IMR-90 (cell line): ENCODE measurements around the gene CAMTA1. TPM values are rescaled to one million over a fixed set of nuclear protein-coding genes. Genes with fewer than 3 reads are reported as not detected.

Source experiments
- ATAC-seq: fragments of 200-7000 bp; cut with Tn5 transposase; 2 replicates; pipeline ENCODE4 v1.9.1; 2020; ENCODE audit warnings: low read depth, mild to moderate bottlenecking, moderate library complexity
- BruUV-seq: library from RNA; stranded (reverse); fragments of 400-500 nt; replicated peaks from 2 replicates; lab custom pipeline; 2021; lab: Mats Ljungman, UMichigan
- CTCF ChIA-PET: fragments of 300-600 bp; formaldehyde crosslinking; extraction: SDS; loops from one replicate; lab custom pipeline; 2021; ENCODE audit warnings: antibody characterized with exemption; lab: Yijun Ruan, JAX
- POLR2A ChIA-PET: fragments of 300-600 bp; sonication (Branson Sonifier 250); formaldehyde crosslinking; loops from one replicate; lab custom pipeline; 2022; ENCODE audit warnings: antibody characterized with exemption; ENCODE audit not compliant: unreplicated experiment; lab: Charles Lee
- DNase-seq: peaks from one replicate; pipeline ENCODE4 v3.0.0; 2013
- H2AFZ ChIP-seq: replicated peaks from 2 replicates; pipeline ENCODE3; 2013; ENCODE audit warnings: low read length, mild to moderate bottlenecking; ENCODE audit not compliant: poor library complexity
- H2AK5ac ChIP-seq: 2 replicates; pipeline ENCODE4 v1.6.1; 2013; ENCODE audit warnings: low read depth, low read length, inconsistent platforms
- H2AK9ac ChIP-seq: replicated peaks from 2 replicates; pipeline ENCODE3; 2013; ENCODE audit warnings: mild to moderate bottlenecking, low read depth, low read length, moderate library complexity; ENCODE audit not compliant: poor library complexity
- H2BK120ac ChIP-seq: 2 replicates; pipeline ENCODE4 v1.6.1; 2013; ENCODE audit warnings: low read depth, low read length, inconsistent platforms
- H2BK15ac ChIP-seq: 3 replicates; pipeline ENCODE4 v1.6.1; 2013; ENCODE audit warnings: low read depth, low read length, inconsistent platforms
- H2BK20ac ChIP-seq: 2 replicates; pipeline ENCODE4 v1.6.1; 2013; ENCODE audit warnings: low read depth, mild to moderate bottlenecking, inconsistent platforms, low read length, moderate library complexity
- H2BK5ac ChIP-seq: 2 replicates; pipeline ENCODE4 v1.6.1; 2013; ENCODE audit warnings: mild to moderate bottlenecking, low read depth, low read length, inconsistent platforms; ENCODE audit not compliant: poor library complexity, severe bottlenecking
- H3K14ac ChIP-seq: replicated peaks from 2 replicates; pipeline ENCODE4 v1.6.1; 2013; ENCODE audit warnings: low read depth, low read length, inconsistent platforms
- H3K18ac ChIP-seq: 2 replicates; pipeline ENCODE4 v1.6.1; 2013; ENCODE audit warnings: low read depth, low read length, control low read depth
- H3K23ac ChIP-seq: 2 replicates; pipeline ENCODE4 v1.6.1; 2013; ENCODE audit warnings: low read depth, low read length, inconsistent platforms
- H3K27ac ChIP-seq: 2 replicates; pipeline ENCODE4 v1.5.1; 2013; ENCODE audit warnings: mild to moderate bottlenecking, control low read depth, low read length; ENCODE audit not compliant: insufficient read depth
- H3K27me3 ChIP-seq: 2 replicates; pipeline ENCODE4 v1.6.1; 2013; ENCODE audit warnings: low read length; ENCODE audit not compliant: control insufficient read depth, insufficient read depth
- H3K36me3 ChIP-seq: 2 replicates; pipeline ENCODE4 v1.6.1; 2013; ENCODE audit warnings: low read length, mixed read lengths; ENCODE audit not compliant: control insufficient read depth, insufficient read depth
- H3K4ac ChIP-seq: 2 replicates; pipeline ENCODE4 v1.6.1; 2013; ENCODE audit warnings: low read depth, low read length, inconsistent platforms
- H3K4me1 ChIP-seq: 2 replicates; pipeline ENCODE4 v1.6.1; 2013; ENCODE audit warnings: low read length, mixed read lengths; ENCODE audit not compliant: control insufficient read depth, insufficient read depth
- H3K4me2 ChIP-seq: 2 replicates; pipeline ENCODE4 v1.6.1; 2013; ENCODE audit warnings: low read depth, mild to moderate bottlenecking, control low read depth, low read length, moderate library complexity
- H3K4me3 ChIP-seq: 2 replicates; pipeline ENCODE4 v1.5.1; 2013; ENCODE audit warnings: low read depth, mild to moderate bottlenecking, control low read depth, low read length, moderate library complexity; ENCODE audit not compliant: insufficient read depth
- H3K56ac ChIP-seq: 2 replicates; pipeline ENCODE4 v1.6.1; 2013; ENCODE audit warnings: low read length, inconsistent platforms; ENCODE audit not compliant: insufficient read depth; ENCODE audit errors: extremely low read depth
- H3K79me1 ChIP-seq, 2 experiments: 2 replicates each; pipeline ENCODE4 v1.6.1; 2013; ENCODE audit warnings: low read length in 2 of 2, inconsistent platforms in 1 of 2, low read depth in 1 of 2
- H3K9ac ChIP-seq: 2 replicates; pipeline ENCODE4 v1.6.1; 2013; ENCODE audit warnings: low read depth, low read length, control low read depth
- H3K9me1 ChIP-seq: 2 replicates; pipeline ENCODE4 v1.6.1; 2013; ENCODE audit warnings: low read length, inconsistent platforms; ENCODE audit not compliant: insufficient read depth
- H3K9me3 ChIP-seq: 2 replicates; pipeline ENCODE4 v1.6.1; 2013; ENCODE audit warnings: low read length; ENCODE audit not compliant: control insufficient read depth, insufficient read depth
- H4K20me1 ChIP-seq: 2 replicates; pipeline ENCODE4 v1.6.1; 2013; ENCODE audit warnings: low read length, inconsistent platforms; ENCODE audit not compliant: insufficient read depth
- H4K5ac ChIP-seq: 2 replicates; pipeline ENCODE4 v1.6.1; 2013; ENCODE audit warnings: mild to moderate bottlenecking, low read depth, low read length, control low read depth
- H4K8ac ChIP-seq, 2 experiments: 2 replicates each; pipeline ENCODE4 v1.6.1; 2013; ENCODE audit warnings: low read depth in 2 of 2, low read length in 2 of 2, control low read depth in 1 of 2, inconsistent platforms in 1 of 2
- H4K91ac ChIP-seq: 2 replicates; pipeline ENCODE4 v1.6.1; 2013; ENCODE audit warnings: low read depth, low read length, inconsistent platforms; ENCODE audit not compliant: insufficient read depth
- CEBPB ChIP-seq: IDR thresholded peaks from 2 replicates; pipeline ENCODE4 v1.6.1; 2012; ENCODE audit warnings: low read depth, low read length, improper control_type of control experiment
- RAD21 ChIP-seq: IDR thresholded peaks from 2 replicates; pipeline ENCODE4 v1.6.1; 2012; ENCODE audit warnings: low read length, improper control_type of control experiment
- RCOR1 ChIP-seq: IDR thresholded peaks from 2 replicates; pipeline ENCODE4 v1.6.1; 2012; ENCODE audit warnings: mild to moderate bottlenecking, low read length, improper control_type of control experiment; ENCODE audit not compliant: insufficient replicate concordance
- WGBS, 2 experiments: methylation state at CpG; one replicate each; pipeline versions ENCODE4 v1.1.5 to v1.1.7; 2013; ENCODE audit warnings: missing lambda C conversion rate in 2 of 2; ENCODE audit not compliant: insufficient read length in 1 of 2; ENCODE audit errors: extremely low coverage in 2 of 2; 5-methylcytosine and 5-hydroxymethylcytosine counted together
- dilution Hi-C: fragments of 300-500 bp; cut with HindIII; formaldehyde crosslinking; loops from one replicate; pipeline ENCODE4 v1.14.3; 2018; ENCODE audit warnings: low sequenced_read_pairs; ENCODE audit not compliant: unreplicated experiment
- in situ Hi-C: fragments of 300-500 bp; cut with MboI; formaldehyde crosslinking; loops from 3 replicates; pipeline ENCODE4 v1.14.3; 2019; ENCODE audit warnings: low sequenced_read_pairs, inconsistent platforms, mixed read lengths
- intact Hi-C: fragments of 100-400 bp; cut with micrococcal nuclease; formaldehyde crosslinking; loops from 2 replicates; pipeline ENCODE4 v1.10.0; 2022
- polyA plus RNA-seq, 3 experiments: library from polyadenylated mRNA; depleted of rRNA; stranded (reverse); fragments of >200 nt; gene quantifications; 2 replicates each; pipeline ENCODE4 v1.2.3, GENCODE V29; 2012; ENCODE audit warnings: low replicate concordance in 1 of 3
- total RNA-seq: library from RNA; depleted of rRNA; stranded (reverse); fragments of >200 nt; gene quantifications from 2 replicates; pipeline ENCODE4 v1.2.3, GENCODE V29; 2012

The CAMTA1 gene
- total and polyA plus RNA-seq, 2 of the 4 experiments (the other 2 are of a cell fraction): 35.5 to 74.3 TPM

- H3K4me2 ChIP-seq: no peak overlapping the region
- CTCF ChIA-PET: interaction anchor here (0.6 kb wide), 1 partner anchor 118 kb away, joined by 4 read pairs; no protein-coding TSS in a partner anchor
- no peak overlapping the region for H2AK9ac ChIP-seq
- H3K23ac ChIP-seq: no peak overlapping the region
- no peaks in the 10 kb centered on the region for H3K9me1 ChIP-seq
- no TSS peak for BruUV-seq
- H3K9ac ChIP-seq: no peak overlapping the region
- no peak overlapping the region for H3K14ac ChIP-seq
- no peak overlapping the region for H3K27ac ChIP-seq
- no peak for ATAC-seq
- H4K5ac ChIP-seq: no peak overlapping the region
- H3K4me1 ChIP-seq: no peaks in the 10 kb centered on the region
- H2AK5ac ChIP-seq: no peak overlapping the region
- H2BK5ac ChIP-seq: no peak overlapping the region
- H2BK20ac ChIP-seq: no peak overlapping the region
- no peak overlapping the region for H3K18ac ChIP-seq
- in situ Hi-C loops: no loop called here
- no peaks in the 10 kb centered on the region for H3K36me3 ChIP-seq
- no peak overlapping the region for H2BK15ac ChIP-seq
- no peak overlapping the region for H3K4ac ChIP-seq
- WGBS, 2 experiments: 83% methylated on average over 3 of the region's 7 CpGs; no CpG with 5 or more reads in 1 of the 2 experiments
- H2AFZ ChIP-seq: no peak overlapping the region
- H3K79me1 ChIP-seq: no peaks in the 10 kb centered on the region
- no peak overlapping the region for H3K56ac ChIP-seq
- peaks cover 22% of the 10 kb centered on the region for H3K27me3 ChIP-seq
- no peak for DNase-seq
- POLR2A ChIA-PET: no interaction called here
- no peak overlapping the region for H2BK120ac ChIP-seq
- intact Hi-C loops: no loop called here
- TF ChIP-seq RCOR1 (no peak), RAD21 (no peak), CEBPB (no peak)
- dilution Hi-C loops: no loop called here
- H4K8ac ChIP-seq: no peak overlapping the region
- no peaks in the 10 kb centered on the region for H3K9me3 ChIP-seq
- no peak overlapping the region for H4K91ac ChIP-seq
- no peaks in the 10 kb centered on the region for H4K20me1 ChIP-seq
- no peak overlapping the region for H3K4me3 ChIP-seq
These were observed 239.8 kb downstream of the CAMTA1 start for GRCh38 chr1:7025013-7025412.
